Transverse colon (tissue), 4 donors: ENCODE measurements around the gene SLC25A41.

ENCODE experiments used
- CTCF ChIP-seq, 5 experiments: fragments of 200-600 bp in 3 of 5; fragments of 450-650 bp in 2 of 5; sonication (generic) in 3 of 5; IDR thresholded peaks; 1 replicate in 2 of 5; 2 replicates in 3 of 5; pipeline ENCODE4 v1.5.1; 2016 to 2017; ENCODE audit warnings: antibody characterized with exemption in 5 of 5, inconsistent platforms in 3 of 5, mild to moderate bottlenecking in 2 of 5, moderate library complexity in 1 of 5
- POLR2A ChIP-seq: fragments of 450-650 bp; IDR thresholded peaks from one replicate; pipeline ENCODE4 v1.6.1; 2016; ENCODE audit warnings: antibody characterized with exemption, mild to moderate bottlenecking, moderate library complexity
- POLR2AphosphoS5 ChIP-seq, 3 donors: sonication (generic); formaldehyde crosslinking; IDR thresholded peaks; one replicate each; pipeline ENCODE4 v1.6.1; 2016; ENCODE audit warnings: antibody characterized with exemption in 3 of 3

DNA sequence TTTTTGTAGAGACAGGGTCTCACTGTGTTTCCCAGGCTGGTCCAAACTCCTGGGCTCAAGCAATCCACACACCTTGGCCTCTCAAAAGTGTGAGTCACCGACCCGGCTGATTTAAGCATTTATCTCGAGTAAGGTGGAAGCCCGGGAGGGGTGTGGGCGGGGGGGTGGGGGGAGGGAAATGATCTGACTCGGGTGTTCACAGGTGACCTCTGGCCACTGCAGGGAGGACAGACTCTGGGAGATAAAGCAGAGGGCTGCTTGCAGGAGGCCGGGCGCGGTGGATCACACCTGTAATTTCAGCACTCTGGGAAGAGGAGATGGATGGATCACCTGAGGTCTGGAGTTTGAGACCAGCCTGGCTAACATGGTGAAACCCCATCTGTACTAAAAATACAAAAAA is 40.1 kb upstream of the SLC25A41 start:
- TF ChIP-seq CTCF (IDR thresholded peaks at IDR 0.05) (no peak), POLR2A (no peak), POLR2AphosphoS5 (IDR thresholded peaks at IDR 0.05) (no peak)
